Progenitor cell of endocrine pancreas (in vitro differentiated cells): ENCODE data around the gene SCAMP2. TPM values are rescaled to one million over a fixed set of nuclear protein-coding genes. Genes with fewer than 3 reads are reported as not detected.

Experiments used
- DNase-seq: peaks from one replicate; pipeline ENCODE4 v3.0.0; 2021; ENCODE audit warnings: low spot score; ENCODE audit not compliant: unreplicated experiment
- H3K27ac Mint-ChIP-seq: 2 replicates; pipeline ENCODE4 v1.8.0; 2021; ENCODE audit warnings: mild to moderate bottlenecking, moderate library complexity, mixed read lengths
- H3K27me3 Mint-ChIP-seq: 2 replicates; pipeline ENCODE4 v1.8.0; 2021; ENCODE audit warnings: mixed read lengths
- H3K36me3 Mint-ChIP-seq: 2 replicates; pipeline ENCODE4 v1.8.0; 2022; ENCODE audit warnings: mixed read lengths; ENCODE audit not compliant: insufficient read depth
- H3K4me1 Mint-ChIP-seq: 2 replicates; pipeline ENCODE4 v1.8.0; 2021; ENCODE audit warnings: low read depth, mixed read lengths
- H3K4me3 Mint-ChIP-seq: 2 replicates; pipeline ENCODE4 v1.8.0; 2021; ENCODE audit warnings: low read depth, mild to moderate bottlenecking, moderate library complexity, mixed read lengths
- H3K9me3 Mint-ChIP-seq: 2 replicates; pipeline ENCODE4 v1.8.0; 2021; ENCODE audit warnings: low read depth, mixed read lengths
- total RNA-seq: library from RNA; stranded (reverse); gene quantifications from 2 replicates; pipeline ENCODE4 v1.2.1, GENCODE V29; 2021
- TF ChIP-seq, protein P1 (sequence below): fragments of 200-600 bp; sonication (generic); IDR thresholded peaks from one replicate; pipeline ENCODE4 v1.5.0; 2021; ENCODE audit warnings: antibody characterized with exemption, mild to moderate bottlenecking; ENCODE audit not compliant: unreplicated experiment

The SCAMP2 gene
- total RNA-seq, 1 donor from 2014 or later, result 63.0 TPM

DNA sequence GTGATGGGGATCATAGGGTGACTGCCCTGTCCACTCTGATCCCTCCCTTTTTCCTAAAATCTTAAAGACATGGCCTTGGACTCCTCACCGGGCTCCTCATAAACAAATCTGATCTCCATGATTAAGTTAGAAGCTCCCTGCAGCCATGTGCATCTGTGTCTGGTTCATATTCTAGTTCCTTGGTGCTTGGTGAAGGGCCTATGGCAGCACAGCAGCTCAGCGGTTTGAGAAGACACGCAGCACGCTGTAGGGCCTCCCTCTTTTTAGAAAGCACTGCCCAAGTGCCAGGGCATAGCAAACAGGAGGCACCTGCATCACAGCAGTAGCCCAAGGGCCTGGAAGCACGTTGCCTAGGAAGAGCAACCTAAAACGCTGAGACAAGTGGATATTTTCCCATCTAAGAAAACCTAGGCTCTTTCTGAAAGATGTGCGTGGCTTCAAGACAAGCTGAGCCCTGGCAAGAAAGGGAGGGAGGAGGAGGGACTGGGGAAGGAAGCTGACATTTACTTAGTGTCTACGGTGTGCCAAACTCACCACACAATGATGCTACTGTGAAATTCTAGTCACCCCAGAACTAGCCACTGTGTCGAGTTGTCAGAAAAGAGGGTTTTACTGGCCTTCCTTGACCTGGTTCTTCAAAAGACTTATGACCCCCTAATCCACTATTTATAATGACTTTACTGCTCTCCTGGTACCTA, 15.3 kb downstream of the SCAMP2 start:
- no peak overlapping the region for H3K4me3 Mint-ChIP-seq
- peak overlapping the region; percentile 84 for H3K27ac Mint-ChIP-seq
- no peaks in the 10 kb centered on the region for H3K9me3 Mint-ChIP-seq

DNA sequence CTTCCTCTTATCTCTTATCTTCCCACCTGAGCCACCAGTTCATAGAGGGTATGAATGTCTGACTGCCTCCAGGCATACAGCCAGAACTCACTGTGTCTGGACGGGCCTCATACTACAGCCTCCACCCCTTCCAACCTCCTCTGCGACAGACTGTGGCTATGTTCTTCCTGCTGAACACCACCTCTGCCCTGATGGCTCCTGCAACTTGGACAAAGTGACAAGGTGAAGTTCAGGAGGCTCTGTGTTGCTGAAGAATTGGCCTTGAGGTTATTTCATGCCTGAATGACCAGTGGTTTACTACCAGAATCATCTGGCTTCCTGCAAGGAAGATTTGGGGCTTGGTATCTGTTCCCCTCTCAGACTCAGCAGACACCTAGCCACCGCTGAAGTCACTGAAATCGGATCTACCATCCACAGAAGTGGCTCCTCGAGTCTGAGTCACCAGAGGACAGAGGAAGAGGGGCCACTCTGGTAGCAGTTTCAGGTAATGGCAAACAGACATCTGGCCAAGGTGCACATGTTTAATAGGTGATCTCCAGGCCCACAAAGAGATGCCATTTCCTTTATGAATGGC, 16.0 kb downstream of the SCAMP2 start:
- Mint-ChIP-seq H3K9me3 (no peaks in the 10 kb centered on the region), H3K4me1 (no peaks in the 10 kb centered on the region), H3K27ac (no peak overlapping the region), H3K36me3 (no peaks in the 10 kb centered on the region), H3K27me3 (no peaks in the 10 kb centered on the region), H3K4me3 (no peak overlapping the region)
- DNase-seq, result no peak
- TF ChIP-seq, protein P1, sequence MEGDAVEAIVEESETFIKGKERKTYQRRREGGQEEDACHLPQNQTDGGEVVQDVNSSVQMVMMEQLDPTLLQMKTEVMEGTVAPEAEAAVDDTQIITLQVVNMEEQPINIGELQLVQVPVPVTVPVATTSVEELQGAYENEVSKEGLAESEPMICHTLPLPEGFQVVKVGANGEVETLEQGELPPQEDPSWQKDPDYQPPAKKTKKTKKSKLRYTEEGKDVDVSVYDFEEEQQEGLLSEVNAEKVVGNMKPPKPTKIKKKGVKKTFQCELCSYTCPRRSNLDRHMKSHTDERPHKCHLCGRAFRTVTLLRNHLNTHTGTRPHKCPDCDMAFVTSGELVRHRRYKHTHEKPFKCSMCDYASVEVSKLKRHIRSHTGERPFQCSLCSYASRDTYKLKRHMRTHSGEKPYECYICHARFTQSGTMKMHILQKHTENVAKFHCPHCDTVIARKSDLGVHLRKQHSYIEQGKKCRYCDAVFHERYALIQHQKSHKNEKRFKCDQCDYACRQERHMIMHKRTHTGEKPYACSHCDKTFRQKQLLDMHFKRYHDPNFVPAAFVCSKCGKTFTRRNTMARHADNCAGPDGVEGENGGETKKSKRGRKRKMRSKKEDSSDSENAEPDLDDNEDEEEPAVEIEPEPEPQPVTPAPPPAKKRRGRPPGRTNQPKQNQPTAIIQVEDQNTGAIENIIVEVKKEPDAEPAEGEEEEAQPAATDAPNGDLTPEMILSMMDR, result no peak

More for the DNA sequence above, 15.3 kb downstream of the SCAMP2 start:
- H3K27me3 Mint-ChIP-seq, result no peaks in the 10 kb centered on the region
- H3K4me1 Mint-ChIP-seq, result no peaks in the 10 kb centered on the region
- no peaks in the 10 kb centered on the region for H3K36me3 Mint-ChIP-seq
- TF ChIP-seq, protein P1, result no peak
- DNase-seq, result no peak

DNA sequence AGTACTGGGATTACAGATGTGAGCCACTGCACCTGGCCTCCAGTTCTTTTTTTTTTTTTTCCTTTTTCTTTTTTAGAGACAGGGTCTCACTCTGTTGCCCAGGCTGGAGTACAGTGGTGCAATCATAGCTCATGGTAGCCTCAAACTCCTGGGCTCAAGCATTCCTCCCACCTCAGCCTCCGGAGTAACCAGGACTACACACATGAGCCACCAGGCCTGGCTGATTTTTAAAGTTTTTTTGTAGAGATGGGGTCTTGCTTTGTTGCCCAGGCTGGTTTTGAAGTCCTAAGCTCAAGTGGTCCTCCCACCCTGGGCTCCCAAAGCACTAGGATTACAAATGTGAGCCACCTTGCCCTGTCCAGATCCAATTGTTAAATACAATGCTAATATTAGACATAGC, 16.6 kb downstream of the SCAMP2 start:
- no peak for DNase-seq
- H3K27ac Mint-ChIP-seq, result no peak overlapping the region

DNA sequence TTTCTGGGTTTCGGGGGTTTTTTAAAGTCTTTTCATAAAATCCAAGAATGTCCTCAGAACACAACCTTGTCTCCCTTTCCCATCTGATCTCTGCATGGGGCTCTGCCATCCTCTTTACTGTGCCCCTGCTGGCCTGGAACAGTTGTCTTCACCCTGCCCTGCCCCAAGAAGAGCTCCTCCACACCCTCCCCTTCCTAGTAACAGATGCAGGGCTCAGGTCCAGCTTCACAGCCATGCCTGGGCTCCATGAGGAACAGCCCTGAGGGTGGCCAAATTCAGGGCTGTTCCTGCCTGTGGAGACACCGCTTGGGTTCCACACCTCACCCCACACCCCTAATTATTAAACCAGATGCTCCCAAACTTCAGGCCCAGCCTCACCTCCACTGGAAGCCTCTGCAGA, 17.3 kb downstream of the SCAMP2 start:
- H3K27me3 Mint-ChIP-seq, result no peaks in the 10 kb centered on the region
- no peak overlapping the region for H3K4me3 Mint-ChIP-seq
- DNase-seq, result no peak
- no peak overlapping the region for H3K27ac Mint-ChIP-seq
- H3K36me3 Mint-ChIP-seq, result peaks cover 2% of the 10 kb centered on the region
- H3K4me1 Mint-ChIP-seq, result no peaks in the 10 kb centered on the region
- no peaks in the 10 kb centered on the region for H3K9me3 Mint-ChIP-seq
- TF ChIP-seq, protein P1, result no peak

More for the DNA sequence above, 16.6 kb downstream of the SCAMP2 start:
- H3K4me1 Mint-ChIP-seq, result no peaks in the 10 kb centered on the region
- H3K27me3 Mint-ChIP-seq, result no peaks in the 10 kb centered on the region
- no peaks in the 10 kb centered on the region for H3K9me3 Mint-ChIP-seq
- TF ChIP-seq, protein P1, result no peak
- no peaks in the 10 kb centered on the region for H3K36me3 Mint-ChIP-seq
- no peak overlapping the region for H3K4me3 Mint-ChIP-seq

DNA sequence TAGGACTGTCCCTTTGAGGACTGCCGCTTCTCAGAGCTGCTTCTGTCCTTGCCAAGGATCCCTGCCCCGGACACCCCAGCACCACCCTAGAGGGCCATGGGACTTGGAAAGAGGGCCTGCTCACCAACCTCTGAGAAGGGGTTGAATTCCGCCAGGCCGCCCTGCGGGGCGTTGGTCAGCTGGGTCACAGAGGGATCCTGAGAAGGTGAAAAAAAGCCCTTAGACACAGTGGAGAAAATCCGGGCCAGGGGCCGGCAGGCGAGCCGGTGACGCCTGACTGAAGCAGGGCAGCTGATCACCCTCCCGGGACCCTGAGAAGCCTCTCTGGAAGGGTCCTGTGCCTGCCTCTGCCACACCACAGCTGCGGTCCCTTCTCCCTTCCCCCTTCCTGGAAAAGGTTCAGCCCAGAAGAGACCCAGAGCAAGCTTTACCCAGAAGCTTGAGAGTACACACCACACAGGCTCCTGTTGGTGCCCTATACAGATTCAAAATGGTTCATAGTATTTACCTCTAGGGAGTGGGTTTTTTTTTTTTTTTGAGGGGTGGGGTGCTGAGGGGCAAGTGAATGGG, 18.6 kb downstream of the SCAMP2 start:
- Mint-ChIP-seq H3K9me3 (no peaks in the 10 kb centered on the region), H3K27me3 (no peaks in the 10 kb centered on the region), H3K36me3 (peaks cover 3% of the 10 kb centered on the region), H3K4me1 (no peaks in the 10 kb centered on the region), H3K27ac (no peak overlapping the region), H3K4me3 (no peak overlapping the region)
- TF ChIP-seq, protein P1, result no peak
- DNase-seq, result no peak
